Right ventricle myocardium superior (tissue), 1 donor: ENCODE data around the gene RPUSD3. TPM values are rescaled to one million over a fixed set of nuclear protein-coding genes. Genes with fewer than 3 reads are reported as not detected.
"Not testable (repeated sequence)": the region's sequence is repeated elsewhere in the genome, so short reads cannot be mapped to it uniquely, and the experiment has no call there.

Source experiments
- ATAC-seq: fragments of 200-7000 bp; cut with Tn5 transposase; one replicate; pipeline ENCODE4 v1.9.1; 2020; ENCODE audit warnings: mild to moderate bottlenecking; ENCODE audit not compliant: poor library complexity
- DNase-seq: peaks from one replicate; pipeline ENCODE4 v3.0.0-alpha.2; 2020
- intact Hi-C: fragments of 100-400 bp; cut with DNase I; formaldehyde crosslinking; loops from one replicate; pipeline ENCODE4 v1.11.2; 2022
- total RNA-seq: library from RNA; stranded (reverse); fragmentation: NEBNext Ultra II Directional; extraction: Animal tissue kit (Norgen Biotek cat#: 25700); gene quantifications from one replicate; pipeline ENCODE4 v1.2.1, GENCODE V29; 2021
- donor health status: DM: no; HTN: yes; CAD: no; lungs with severe emphysema.

Gene RPUSD3
- total RNA-seq, 1 donor from 2014 or later: 36.3 TPM

DNA sequence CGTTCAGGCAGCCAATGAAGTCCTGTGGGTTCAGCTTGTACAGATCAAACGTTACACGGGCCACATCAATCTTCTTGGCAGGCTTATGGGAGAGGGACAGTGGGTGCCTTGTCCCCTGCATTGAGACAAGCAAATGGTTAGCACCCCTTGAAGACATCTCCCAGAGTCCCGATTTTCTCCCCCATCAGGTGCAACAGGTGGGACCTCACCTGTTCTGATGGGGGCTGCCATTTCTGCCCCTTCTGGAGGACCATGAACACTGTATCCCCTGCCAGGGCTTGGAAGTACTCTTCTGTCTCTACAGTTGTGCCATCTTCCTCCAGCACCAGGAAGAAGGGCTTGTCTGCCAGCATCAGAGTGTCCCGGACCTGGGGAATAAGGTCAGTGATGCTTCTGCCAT lies 26.1 kb upstream of the RPUSD3 start:
- no peak for ATAC-seq
- intact Hi-C loops: no loop called here

DNA sequence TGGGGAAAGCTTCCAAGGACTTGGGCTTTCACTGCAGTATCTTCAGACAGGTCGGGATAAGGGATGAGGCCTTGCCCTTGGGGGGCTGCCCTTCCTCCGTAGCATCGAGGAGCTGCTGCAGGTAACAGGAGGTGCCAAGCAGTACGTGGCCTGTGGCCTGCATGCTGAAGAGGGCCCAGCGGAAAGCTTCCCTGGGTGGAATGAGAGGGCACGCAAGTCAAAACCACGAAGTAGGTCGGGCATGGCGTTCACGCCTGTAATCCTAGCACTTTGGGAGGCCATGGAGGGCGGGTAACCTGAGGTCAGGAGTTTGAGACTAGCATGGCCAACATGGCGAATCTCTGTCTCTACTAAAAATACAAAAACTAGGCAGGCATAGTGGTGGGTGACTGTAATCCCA lies 23.3 kb upstream of the RPUSD3 start:
- DNase-seq (no peak), ATAC-seq (no peak)
- intact Hi-C loops: no loop called here

More for the DNA sequence above, 26.1 kb upstream of the RPUSD3 start:
- DNase-seq: no peak

DNA sequence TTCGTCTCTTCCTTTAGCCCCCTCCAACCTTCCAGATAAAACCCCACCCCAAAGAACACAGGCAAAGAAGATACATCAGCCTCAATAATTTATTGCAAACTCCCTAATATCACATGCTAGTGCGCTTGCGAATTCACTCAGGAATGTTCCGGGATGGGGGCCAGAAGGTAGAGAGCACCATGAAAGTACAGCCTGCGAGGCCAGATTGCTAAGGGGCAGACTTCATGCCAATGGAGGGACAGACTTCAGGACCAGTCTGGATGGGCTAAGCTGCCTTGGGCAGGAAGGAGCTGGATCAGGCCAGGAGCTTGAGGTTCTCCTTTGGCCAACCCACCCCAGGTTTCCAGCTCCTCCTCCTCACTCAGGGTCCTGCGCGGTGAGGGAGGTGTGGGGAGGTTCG lies 22.8 kb upstream of the RPUSD3 start:
- ATAC-seq (no peak), DNase-seq (no peak)
- intact Hi-C loops: no loop called here

DNA sequence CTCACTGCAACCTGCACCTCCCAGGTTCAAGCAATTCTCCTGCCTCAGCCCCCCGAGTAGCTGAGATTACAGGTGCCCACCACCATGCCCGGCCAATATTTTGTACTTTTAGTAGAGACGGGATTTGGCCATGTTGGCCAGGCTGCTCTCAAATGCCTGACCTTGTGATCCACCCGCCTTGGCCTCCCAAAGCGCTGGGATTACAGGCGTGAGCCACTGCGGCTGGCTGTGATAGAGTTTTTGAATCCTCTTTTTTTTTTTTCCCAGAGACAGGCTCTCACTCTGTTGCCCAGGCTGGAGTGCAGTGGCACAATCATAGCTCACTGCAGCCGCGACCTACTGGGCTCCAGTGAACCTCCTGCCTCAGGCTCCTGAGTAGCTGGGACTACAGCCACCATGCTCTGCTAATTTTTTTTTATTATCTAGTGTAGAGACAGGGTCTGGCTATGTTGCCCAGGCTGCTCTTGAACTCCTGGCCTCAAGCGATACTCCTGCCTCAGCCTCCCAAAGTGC lies 21.4 kb upstream of the RPUSD3 start:
- intact Hi-C loops, DNase-seq, ATAC-seq: not testable (repeated sequence)

DNA sequence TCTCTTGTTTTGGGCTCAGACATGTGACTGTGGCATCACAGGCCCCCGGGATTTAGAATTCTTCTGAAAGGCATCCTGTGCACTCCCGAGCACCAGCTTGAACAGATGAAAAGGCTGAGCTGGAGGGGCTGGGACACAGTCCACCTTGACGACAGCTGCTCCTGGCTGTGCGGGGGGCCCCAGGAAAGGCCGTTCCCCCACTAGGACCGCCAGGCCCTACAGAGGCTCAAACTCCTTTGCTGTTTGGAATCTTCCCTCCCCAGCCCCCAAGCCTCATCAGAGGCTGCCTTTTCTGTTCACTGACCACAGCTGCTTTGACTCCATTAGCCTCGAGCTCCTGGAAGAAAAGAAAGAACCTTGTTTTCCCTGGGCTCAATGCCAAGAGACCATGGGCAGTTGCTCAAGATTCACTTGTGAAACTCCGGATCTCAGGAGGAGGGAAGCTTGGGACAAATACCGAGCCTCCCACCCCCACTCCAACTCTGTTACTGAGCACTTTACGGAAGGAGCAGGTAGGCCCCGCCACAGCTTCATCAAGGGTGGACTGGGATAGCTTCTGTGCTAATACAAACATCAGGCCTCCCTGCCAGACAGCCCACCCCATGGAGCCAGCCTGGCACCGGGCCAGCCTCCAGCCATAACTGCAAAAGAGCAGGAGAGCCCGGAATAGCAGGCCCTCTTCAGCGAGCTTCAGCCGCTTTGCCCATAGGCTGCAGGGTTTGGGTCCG lies 20.6 kb upstream of the RPUSD3 start:
- ATAC-seq (peak; percentile 50), DNase-seq (peak; percentile 63)
- intact Hi-C loops: no loop called here

DNA sequence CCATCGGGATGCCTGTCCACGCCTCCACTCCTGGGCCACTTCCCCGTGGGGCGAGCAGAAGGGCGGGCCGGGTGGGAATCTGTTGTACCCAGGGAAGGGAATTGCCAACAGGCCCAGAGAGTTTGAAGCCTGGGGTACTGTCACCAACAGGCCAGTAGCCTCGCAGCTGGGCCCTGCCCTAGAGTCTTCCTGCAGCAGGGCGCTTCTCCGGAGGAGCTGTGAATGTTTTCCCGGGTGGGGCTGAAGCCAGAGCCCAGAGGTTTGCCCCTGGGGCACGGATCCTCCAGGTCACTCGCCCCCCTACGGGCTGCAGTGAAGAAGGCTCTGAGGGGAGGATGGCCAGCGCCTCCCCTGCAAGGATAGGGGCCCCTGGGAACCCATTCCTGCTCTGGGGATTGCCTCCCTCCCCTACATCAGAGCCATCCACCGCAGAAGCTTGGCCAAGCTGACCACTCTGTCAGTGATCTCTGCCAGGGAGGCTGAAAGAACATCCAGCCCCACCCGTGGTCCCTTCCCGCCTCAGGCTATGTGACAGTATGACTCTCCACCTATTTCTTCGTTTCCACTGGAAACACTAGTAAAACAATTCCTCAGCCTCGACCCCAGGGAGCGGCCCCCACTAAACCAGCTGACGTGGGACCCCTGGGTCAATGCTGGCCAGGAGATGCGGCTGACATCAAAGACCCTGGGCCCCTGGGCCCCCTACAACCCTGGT lies 19.4 kb upstream of the RPUSD3 start:
- ATAC-seq (peak; percentile 4), DNase-seq (no peak)
- intact Hi-C loops: no loop called here

DNA sequence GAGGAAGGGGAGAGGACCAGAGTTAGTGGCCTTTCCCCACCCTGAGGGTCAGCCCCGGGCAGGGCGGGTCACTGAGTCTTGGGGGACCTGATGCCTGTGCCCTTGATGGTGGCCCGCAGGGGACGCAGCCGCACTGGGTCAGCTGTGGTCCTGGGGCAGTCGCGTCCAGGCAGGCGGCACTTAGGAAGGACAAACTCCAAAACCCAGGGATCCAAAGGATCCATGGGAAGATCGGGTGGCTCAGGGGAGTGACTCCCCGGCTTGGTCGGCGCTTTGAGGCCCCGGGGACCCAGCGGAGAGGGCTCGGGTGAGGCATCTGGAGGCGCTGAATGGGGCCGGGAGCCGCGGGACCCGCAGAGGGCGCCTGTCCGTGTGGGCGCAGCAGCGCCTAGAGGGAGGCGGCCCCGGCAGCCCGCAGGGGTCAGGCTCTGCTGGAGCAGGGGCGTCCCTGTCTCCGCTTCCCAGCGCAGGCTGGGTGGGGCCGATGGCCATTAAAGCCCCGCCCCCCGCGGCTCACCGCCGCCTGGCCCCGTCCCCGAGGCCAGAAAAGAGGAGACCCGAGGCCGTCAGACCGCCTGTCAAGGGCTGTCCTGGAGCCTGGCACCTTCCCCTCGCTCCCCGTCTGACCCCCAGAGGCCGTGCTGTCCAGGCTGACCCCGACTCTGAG lies 18.7 kb upstream of the RPUSD3 start:
- peak; percentile 83 for DNase-seq
- peak; percentile 92 for ATAC-seq
- intact Hi-C loops: no loop called here

DNA sequence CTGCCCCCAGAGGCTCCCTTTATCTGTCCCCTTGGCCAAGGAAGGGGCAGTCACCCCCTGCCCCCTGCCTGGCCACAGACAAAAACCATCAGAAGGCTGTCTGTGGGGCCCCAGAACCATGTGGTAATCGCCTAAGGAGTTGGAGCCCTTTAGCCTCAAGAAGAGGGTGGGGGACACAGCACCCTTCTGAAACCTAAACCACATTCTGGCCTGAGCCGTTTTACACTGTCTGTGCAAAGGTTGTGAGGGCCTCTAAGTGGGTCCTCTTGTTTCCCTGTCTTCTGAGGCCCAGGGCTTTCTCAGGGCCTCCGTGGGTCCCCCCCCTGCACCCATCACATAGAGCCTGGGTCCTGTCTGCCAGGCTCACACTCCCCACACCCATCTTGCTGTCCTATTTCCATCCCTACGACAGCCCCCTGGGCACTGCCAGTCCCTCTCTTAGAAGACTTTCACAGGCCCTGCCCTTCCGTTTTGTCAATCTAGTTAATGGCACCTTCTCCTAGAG lies 17.9 kb upstream of the RPUSD3 start:
- no peak for ATAC-seq
- intact Hi-C loops: no loop called here
- DNase-seq: no peak

DNA sequence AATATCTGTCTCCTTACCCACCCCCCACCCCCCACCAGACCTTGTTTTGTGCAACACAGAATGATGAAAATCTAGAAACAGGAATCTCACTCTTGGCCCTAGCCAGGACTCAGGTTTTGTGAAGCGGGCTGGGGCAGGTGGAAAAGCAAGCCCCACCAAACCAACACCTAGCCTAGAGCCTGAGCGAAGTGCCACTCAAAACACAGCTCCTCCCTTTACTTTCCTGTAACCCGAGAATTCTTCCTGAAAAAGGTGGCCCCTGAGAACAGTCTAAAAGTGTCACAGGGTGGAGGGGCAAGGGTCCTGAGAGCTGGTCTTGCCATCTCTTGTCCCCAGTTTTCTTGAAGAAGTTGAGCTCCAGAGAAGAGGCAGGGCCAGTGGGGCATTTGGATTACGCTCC lies 17.4 kb upstream of the RPUSD3 start:
- no peak for ATAC-seq
- intact Hi-C loops: no loop called here
- no peak for DNase-seq

DNA sequence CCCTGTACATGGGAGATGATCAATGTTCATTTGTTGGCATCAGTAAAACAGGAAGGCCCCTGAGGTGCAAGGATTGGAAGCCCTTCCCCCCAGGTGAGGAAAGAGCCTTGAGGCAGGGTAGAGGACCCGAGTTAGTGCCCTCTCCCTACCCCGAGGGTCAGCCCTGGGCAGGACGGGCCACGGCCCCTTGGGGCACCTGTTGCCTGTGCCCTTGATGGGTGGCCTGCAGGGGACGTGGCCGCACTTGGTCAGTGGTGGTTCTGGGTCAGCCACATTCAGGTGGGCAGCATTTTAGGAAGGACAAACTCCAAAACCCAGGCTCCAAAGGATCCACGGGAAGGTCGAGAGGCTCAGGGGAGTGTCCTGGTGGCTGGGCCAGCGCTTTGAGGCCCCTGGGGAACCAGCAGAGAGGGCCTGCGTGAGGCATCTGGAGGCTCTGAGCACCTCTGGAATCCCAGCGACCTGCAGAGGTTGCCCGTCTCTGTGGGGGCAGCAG lies 15.8 kb upstream of the RPUSD3 start:
- DNase-seq (no peak), ATAC-seq (no peak)
- intact Hi-C loops: no loop called here

DNA sequence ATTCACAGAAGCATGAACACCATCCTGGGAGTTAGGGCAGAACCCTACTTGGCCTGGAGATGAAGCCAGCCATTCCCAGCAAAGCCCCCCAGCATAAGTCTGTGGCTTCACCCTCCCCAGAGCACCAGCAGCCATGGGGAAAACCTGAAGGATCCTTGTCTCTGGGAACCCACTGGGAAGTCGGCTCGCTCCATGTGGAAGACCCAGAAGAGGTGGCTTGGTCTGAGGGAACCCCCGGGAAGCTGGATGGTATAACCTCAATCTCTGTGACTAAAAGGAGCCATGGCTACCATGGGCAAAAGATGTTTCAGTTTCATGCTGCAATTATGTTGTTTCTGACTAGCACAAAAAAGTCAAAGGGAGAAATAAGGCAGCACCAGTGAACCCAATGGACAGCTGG lies 11.8 kb upstream of the RPUSD3 start:
- ATAC-seq (no peak), DNase-seq (no peak)
- intact Hi-C loops: no loop called here

DNA sequence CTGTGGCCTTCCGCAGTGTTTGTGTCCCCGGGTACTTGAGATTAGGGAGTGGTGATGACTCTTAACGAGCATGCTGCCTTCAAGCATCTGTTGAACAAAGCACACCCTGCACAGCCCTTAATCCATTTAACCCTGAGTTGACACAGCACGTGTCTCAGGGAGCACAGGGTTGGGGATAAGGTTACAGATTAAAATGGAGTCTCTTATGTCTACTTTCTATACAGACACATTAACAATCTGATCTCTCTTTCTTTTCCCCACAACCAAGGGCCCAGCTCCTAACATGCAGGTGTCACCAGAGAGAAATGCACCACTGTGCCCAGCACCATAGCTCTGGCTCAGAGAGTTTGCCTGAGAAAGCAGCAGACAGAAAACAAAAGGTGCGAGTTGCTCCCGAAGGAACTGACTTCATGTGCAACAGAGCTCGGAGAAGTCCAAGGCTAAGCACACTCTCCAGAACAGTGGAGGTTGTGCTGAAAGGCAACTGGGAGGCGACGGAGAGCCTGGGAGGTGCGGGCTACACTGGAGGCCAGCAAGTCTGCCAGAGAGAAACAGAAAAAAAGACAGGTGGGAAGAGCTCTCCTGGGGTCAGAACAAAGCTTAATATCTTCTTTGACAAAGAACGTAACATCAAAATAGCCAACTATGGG lies 10.6 kb upstream of the RPUSD3 start:
- ATAC-seq, DNase-seq, intact Hi-C loops: not testable (repeated sequence)

DNA sequence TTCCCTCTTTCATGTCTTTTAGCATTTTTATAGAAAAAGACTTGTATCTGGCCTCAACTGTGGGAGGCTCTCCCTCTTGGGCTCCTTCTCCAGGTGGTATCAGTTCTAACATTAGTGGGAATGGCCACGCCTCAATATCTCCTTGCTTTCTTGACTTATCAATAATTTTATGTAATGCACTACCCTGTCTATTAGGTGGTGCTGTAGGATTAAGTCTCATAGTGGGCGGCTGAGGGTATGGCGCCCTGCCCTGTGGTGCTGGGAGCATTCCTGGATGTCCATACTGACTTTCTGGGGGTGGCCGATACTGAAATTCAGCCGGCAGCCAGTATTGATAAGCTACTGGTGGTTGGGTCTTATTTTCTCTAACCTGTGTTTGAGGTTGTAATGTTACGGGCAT lies 8.7 kb upstream of the RPUSD3 start:
- no peak for DNase-seq
- intact Hi-C loops: no loop called here
- ATAC-seq: no peak

DNA sequence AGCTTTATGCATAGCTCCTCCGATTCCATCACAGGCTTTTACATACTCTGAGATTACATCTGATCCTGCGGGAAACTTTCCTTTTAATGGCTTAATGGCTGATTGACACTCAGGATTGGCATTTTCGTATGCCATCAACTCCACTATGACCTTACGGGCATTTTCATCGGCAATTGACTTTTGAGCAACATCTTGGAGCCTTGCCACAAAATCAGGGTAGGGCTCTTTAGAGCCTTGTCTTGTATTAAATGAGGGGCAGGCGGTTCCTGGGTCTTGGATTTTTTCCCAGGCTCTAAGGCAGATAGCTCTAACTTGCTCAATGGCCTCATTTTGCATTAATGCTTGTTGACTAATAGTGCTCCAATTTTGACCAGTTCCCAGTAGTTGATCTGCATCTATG lies 8.1 kb upstream of the RPUSD3 start:
- DNase-seq, ATAC-seq, intact Hi-C loops: not testable (repeated sequence)

DNA sequence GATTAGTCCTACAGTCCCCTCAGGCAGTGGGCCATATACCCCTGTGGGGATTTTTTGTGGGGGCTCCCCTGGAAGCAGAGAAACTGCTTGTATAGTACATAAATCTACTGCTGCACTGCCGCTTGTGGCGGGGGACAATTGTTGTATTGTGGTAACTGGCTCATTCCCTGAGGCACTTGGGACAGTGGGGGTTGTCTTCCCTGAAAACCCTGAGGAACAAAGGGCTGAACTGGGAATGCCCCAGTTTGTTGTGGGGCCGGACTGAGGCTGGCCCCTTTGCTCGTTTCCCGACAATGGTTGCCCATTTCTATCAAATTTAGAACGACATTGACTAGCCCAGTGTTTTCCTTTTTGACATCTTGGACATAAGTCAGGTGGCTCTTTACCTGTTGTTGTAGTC lies 7.6 kb upstream of the RPUSD3 start:
- ATAC-seq, intact Hi-C loops: not testable (repeated sequence)
- DNase-seq: peak; percentile 2

DNA sequence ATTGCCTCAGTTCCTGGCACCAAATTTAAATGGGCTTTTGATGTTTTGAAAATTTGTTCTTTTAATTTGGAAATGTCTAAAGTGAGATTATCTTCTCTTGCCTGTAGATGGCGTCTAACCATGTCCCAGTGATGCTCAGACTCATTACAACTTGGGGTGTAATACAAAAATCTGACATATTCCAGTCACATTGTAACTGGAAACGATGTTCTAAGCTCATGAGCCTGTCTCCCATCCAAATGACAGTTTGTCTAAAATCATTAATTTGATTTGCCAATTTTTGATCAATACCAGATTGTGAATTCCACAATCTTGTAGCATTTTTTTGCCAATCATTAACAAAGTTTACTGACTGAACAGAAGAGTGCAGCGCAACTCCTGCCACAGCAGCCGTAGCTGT lies 5.1 kb upstream of the RPUSD3 start:
- intact Hi-C loops, ATAC-seq, DNase-seq: not testable (repeated sequence)

DNA sequence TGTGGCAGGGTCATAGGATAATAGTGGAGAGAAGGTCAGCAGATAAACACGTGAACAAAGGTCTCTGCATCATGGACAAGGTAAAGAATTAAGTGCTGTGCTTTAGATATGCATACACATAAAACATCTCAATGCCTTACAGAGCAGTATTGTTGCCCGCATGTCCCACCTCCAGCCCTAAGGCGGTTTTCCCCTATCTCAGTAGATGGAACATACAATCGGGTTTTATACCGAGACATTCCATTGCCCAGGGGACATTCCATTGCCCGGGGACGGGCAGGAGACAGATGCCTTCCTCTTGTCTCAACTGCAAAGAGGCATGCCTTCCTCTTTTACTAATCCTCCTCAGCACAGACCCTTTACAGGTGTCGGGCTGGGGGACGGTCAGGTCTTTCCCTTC lies 4.1 kb upstream of the RPUSD3 start:
- DNase-seq, ATAC-seq, intact Hi-C loops: not testable (repeated sequence)

DNA sequence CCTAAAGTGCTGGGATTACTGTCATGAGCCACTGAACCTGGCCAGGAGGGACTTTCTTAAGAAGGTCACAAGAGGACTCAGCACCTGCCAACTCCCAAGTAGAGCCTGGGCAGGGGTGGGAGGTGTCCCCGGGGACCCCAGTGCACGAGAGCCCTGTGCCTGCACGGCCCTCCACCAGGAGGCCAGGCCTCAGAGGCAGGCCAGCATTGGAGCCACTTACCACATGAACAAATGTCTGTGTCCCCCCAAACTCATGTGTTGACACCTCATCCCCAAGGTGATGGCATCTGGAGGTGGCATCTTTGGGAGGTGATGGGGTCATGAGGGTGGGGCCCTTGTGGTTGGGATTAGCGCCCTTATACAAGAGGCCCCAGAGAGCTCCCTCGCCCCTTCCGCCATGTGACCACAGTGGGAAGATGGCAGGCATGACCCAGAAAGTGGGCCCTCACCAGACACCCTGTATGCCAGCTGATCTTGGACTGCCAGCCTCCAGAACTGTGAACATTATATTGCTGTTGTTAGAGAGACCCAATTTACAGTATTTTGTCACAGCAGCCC lies 3.2 kb upstream of the RPUSD3 start:
- no peak for DNase-seq
- ATAC-seq: no peak
- intact Hi-C loops: no loop called here
